Loucy (cell line): Measurements from ENCODE around the gene PFDN6.

Experiments
- H2AFZ ChIP-seq: fragments of 200-600 bp; sonication (generic); 2 replicates; pipeline ENCODE4 v1.6.0; 2016; ENCODE audit warnings: antibody characterized with exemption, mild to moderate bottlenecking, low read length, moderate library complexity
- H3F3A ChIP-seq: fragments of 200-600 bp; 2 replicates; pipeline ENCODE4 v1.6.0; 2016; ENCODE audit warnings: antibody characterized with exemption, low read depth, mild to moderate bottlenecking
- H3K27me3 ChIP-seq: fragments of 200-600 bp; sonication (generic); 2 replicates; pipeline ENCODE4 v1.6.1; 2014; ENCODE audit warnings: low read length, mild to moderate bottlenecking; ENCODE audit not compliant: insufficient read depth, poor library complexity, severe bottlenecking
- H3K36me3 ChIP-seq: fragments of 200-600 bp; sonication (generic); 2 replicates; pipeline ENCODE4 v1.6.1; 2016; ENCODE audit warnings: low read length; ENCODE audit not compliant: insufficient read depth
- H3K4me1 ChIP-seq: fragments of 200-600 bp; sonication (generic); 2 replicates; pipeline ENCODE4 v1.5.1; 2014; ENCODE audit warnings: low read length, mild to moderate bottlenecking; ENCODE audit not compliant: insufficient read depth, poor library complexity, severe bottlenecking
- H3K4me2 ChIP-seq: fragments of 200-600 bp; sonication (generic); 2 replicates; pipeline ENCODE4 v1.6.0; 2014; ENCODE audit warnings: antibody characterized with exemption, low read length, low read depth, mild to moderate bottlenecking; ENCODE audit not compliant: poor library complexity, severe bottlenecking
- H3K4me3 ChIP-seq: fragments of 200-600 bp; sonication (generic); 2 replicates; pipeline ENCODE4 v1.5.1; 2014; ENCODE audit warnings: low read length, mild to moderate bottlenecking, mixed read lengths; ENCODE audit not compliant: poor library complexity, severe bottlenecking
- H3K79me2 ChIP-seq: fragments of 200-600 bp; sonication (generic); 2 replicates; pipeline ENCODE4 v1.6.1; 2014; ENCODE audit warnings: low read length; ENCODE audit not compliant: insufficient read depth
- H3K9ac ChIP-seq: fragments of 200-600 bp; sonication (generic); 2 replicates; pipeline ENCODE4 v1.6.0; 2014; ENCODE audit warnings: mild to moderate bottlenecking, low read depth, low read length, moderate library complexity; ENCODE audit not compliant: poor library complexity, severe bottlenecking
- H3K9me2 ChIP-seq: fragments of 200-600 bp; sonication (generic); replicated peaks from 2 replicates; pipeline ENCODE4 v1.6.1; 2016; ENCODE audit warnings: low read depth, low read length, mixed read lengths
- H3K9me3 ChIP-seq: fragments of 200-600 bp; sonication (generic); 2 replicates; pipeline ENCODE4 v1.6.1; 2014; ENCODE audit warnings: mild to moderate bottlenecking, antibody characterized with exemption, low read length, low read depth; ENCODE audit not compliant: insufficient read depth
- H4K20me1 ChIP-seq: fragments of 200-600 bp; sonication (generic); 2 replicates; pipeline ENCODE4 v1.6.0; 2014; ENCODE audit warnings: antibody characterized with exemption, low read length, mild to moderate bottlenecking; ENCODE audit not compliant: insufficient read depth, poor library complexity, severe bottlenecking
- CTCF ChIP-seq: fragments of 200-600 bp; sonication (generic); conservative IDR thresholded peaks from 2 replicates; pipeline ENCODE4 v1.5.1; 2014; ENCODE audit warnings: mild to moderate bottlenecking, antibody characterized with exemption, low read length
- EZH2phosphoT487 ChIP-seq: fragments of 200-600 bp; IDR thresholded peaks from 2 replicates; pipeline ENCODE4 v1.6.1; 2018; ENCODE audit warnings: antibody characterized with exemption, mild to moderate bottlenecking, moderate library complexity, borderline replicate concordance

Gene PFDN6

GRCh38 chr6:33320315-33321181 lies 31.1 kb downstream of the PFDN6 start:
- no peaks in the 10 kb centered on the region for H3K27me3 ChIP-seq
- no peak for TF ChIP-seq EZH2phosphoT487
- TF ChIP-seq CTCF = no peak
- peaks cover 30% of the 10 kb centered on the region for H4K20me1 ChIP-seq
- peaks cover 6% of the 10 kb centered on the region; the same call in 1 of the 2 replicates for H3F3A ChIP-seq
- peaks cover 23% of the 10 kb centered on the region; the same call in 1 of the 2 replicates for H3K36me3 ChIP-seq
- no peak overlapping the region for H2AFZ ChIP-seq
- peaks cover 52% of the 10 kb centered on the region for H3K4me1 ChIP-seq
- H3K4me2 ChIP-seq = peak overlapping the region; percentile 95
- H3K79me2 ChIP-seq = peaks cover 55% of the 10 kb centered on the region
- no peaks in the 10 kb centered on the region for H3K9me3 ChIP-seq
- H3K4me3 ChIP-seq = peak overlapping the region; percentile 92
- no peaks in the 10 kb centered on the region for H3K9me2 ChIP-seq
- H3K9ac ChIP-seq = peak overlapping the region; percentile 21

GRCh38 chr6:33321227-33321626 lies 31.8 kb downstream of the PFDN6 start:
- Histone ChIP-seq H3K9ac (peak overlapping the region; percentile 96), H3K36me3 (peaks cover 23% of the 10 kb centered on the region; the same call in 1 of the 2 replicates), H4K20me1 (peaks cover 30% of the 10 kb centered on the region), H3K4me2 (peak overlapping the region; percentile 95), H3K9me2 (no peaks in the 10 kb centered on the region), H3K9me3 (no peaks in the 10 kb centered on the region), H3K79me2 (peaks cover 53% of the 10 kb centered on the region), H2AFZ (no peak overlapping the region), H3K4me3 (peak overlapping the region; percentile 92), H3F3A (peaks cover 6% of the 10 kb centered on the region; the same call in 1 of the 2 replicates), H3K4me1 (peaks cover 52% of the 10 kb centered on the region), H3K27me3 (no peaks in the 10 kb centered on the region)
- no peak for TF ChIP-seq CTCF
- no peak for TF ChIP-seq EZH2phosphoT487

GRCh38 chr6:33323623-33323948 lies 34.2 kb downstream of the PFDN6 start:
- H4K20me1 ChIP-seq = peaks cover 21% of the 10 kb centered on the region
- TF ChIP-seq EZH2phosphoT487 (no peak), CTCF (no peak)
- H3K27me3 ChIP-seq = no peaks in the 10 kb centered on the region
- H3K9me2 ChIP-seq = no peaks in the 10 kb centered on the region
- H3K9ac ChIP-seq = peak overlapping the region; percentile 49
- peak overlapping the region; percentile 80 for H2AFZ ChIP-seq
- H3K79me2 ChIP-seq = peaks cover 41% of the 10 kb centered on the region
- H3K4me1 ChIP-seq = peaks cover 43% of the 10 kb centered on the region
- H3F3A ChIP-seq = peaks cover 1% of the 10 kb centered on the region; the same call in 1 of the 2 replicates
- peak overlapping the region; percentile 76 for H3K4me2 ChIP-seq
- peaks cover 23% of the 10 kb centered on the region; the same call in 1 of the 2 replicates for H3K36me3 ChIP-seq
- H3K9me3 ChIP-seq = no peaks in the 10 kb centered on the region
- peak overlapping the region; percentile 92 for H3K4me3 ChIP-seq
